22Rv1 (cell line): ENCODE data around the gene CCDC92.

ENCODE experiments used
- CTCF ChIP-seq: fragments of 450-650 bp; IDR thresholded peaks from 2 replicates; pipeline ENCODE4 v1.5.1; 2017; ENCODE audit warnings: mild to moderate bottlenecking
- ZFX ChIP-seq: fragments of 450-650 bp; IDR thresholded peaks from 2 replicates; pipeline ENCODE4 v1.6.1; 2017; ENCODE audit warnings: antibody characterized with exemption, borderline replicate concordance

DNA sequence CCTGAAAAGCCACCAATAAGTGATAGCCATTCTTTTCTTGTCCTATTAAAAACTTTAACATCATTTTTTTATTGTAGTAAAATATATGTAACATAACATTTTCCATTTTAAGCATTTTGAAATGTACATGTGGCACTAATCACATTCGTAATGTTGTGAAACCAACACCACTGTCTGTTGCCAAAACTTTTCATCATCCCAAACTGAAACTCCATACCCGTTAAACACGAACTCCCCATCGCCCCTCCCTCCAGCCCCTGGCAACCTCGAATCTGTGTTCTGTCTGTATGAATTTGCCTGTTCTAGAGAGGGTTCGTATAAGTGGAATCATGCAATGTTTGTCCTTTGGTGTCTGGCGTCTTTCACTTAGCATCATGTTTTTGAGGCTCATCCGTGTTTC lies 75.9 kb downstream of the CCDC92 start:
- TF ChIP-seq CTCF, result no peak
- no peak for TF ChIP-seq ZFX
